ENCODE data around the gene GHR.

Gene GHR

GRCh38 chr5:42599106-42599505 lies 175.9 kb downstream of the GHR start:
- DNase-seq = no peak

DNA sequence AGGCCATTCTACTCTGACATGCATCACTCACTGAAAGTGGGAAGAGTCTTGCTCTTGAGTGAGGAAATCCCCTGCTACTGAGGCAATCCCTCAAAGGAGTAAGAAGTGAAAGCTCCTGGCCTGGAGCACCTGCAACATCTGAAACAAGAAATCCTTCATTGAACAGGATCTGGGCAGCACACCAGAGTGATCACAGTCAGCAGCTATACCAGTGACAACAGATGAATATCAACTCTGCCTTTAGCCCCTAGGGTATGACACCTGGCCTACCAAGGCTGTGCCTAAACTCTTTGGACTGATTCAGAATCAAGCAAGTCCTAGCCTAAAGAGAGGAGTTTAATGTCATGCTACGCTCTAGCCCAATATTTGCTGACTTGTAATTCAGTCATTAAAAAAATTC lies 177.2 kb downstream of the GHR start:
- DNase-seq = no peak

- no peak for DNase-seq
Measured at GRCh38 chr5:42604171-42604711, 181.0 kb downstream of the GHR start.

GRCh38 chr5:42605490-42605889 lies 182.3 kb downstream of the GHR start:
- no peak for DNase-seq

- DNase-seq = no peak
Measured at GRCh38 chr5:42606464-42606869, 183.2 kb downstream of the GHR start.

DNA sequence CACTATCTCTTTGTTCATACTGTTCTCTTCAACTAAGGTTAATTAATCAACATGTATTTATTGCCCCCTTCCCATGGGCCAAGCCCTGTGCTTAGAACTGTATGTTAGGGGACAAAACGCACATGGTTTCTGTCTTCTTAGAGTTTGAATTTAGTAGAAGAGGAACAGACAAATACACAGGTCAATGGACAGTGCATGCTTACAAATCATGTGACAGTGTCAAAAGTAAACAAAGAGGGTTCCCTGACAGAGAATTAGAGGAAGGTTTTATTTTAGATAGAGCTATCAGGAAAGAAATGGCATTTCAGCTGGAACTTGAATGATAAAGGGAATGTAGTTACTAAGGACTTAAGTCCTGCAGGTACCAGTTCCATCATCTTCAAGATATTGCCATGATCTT lies 188.2 kb downstream of the GHR start:
- DNase-seq = no peak

GRCh38 chr5:42612750-42613366 lies 189.6 kb downstream of the GHR start:
- no peak for DNase-seq

- no peak for DNase-seq
Measured at GRCh38 chr5:42614509-42614908, 191.3 kb downstream of the GHR start.

DNA sequence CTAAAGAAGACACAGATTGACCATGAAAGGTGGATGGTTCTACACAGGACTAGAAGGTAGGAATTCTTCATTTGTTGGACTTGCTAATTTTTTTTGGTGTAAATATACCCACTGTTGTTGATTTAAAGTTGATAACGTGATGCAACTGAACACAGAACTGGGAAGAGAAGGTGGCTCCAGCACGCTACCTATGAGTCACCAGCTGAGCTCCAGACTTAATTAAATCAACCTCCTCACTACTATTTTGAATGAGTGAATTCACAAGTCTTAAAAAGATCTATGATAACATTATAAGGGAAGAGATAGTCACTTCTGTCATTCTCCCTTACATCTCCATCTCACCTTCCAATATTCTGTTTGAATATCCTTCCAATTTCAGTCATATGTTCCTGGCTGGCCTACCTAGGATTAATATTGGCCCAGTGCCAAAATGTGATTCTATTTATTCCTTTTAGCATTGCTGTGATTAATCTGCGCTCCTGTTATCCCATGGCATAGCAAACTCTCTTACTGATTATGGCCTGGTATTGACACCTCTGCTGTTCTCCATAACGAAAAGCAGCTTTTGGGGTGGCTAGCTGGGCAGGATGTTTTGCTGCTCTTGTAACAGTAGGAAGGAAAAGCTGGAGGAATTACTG lies 197.5 kb downstream of the GHR start:
- peak in 2 of 51 donors; percentile 0 to 25 for DNase-seq

DNA sequence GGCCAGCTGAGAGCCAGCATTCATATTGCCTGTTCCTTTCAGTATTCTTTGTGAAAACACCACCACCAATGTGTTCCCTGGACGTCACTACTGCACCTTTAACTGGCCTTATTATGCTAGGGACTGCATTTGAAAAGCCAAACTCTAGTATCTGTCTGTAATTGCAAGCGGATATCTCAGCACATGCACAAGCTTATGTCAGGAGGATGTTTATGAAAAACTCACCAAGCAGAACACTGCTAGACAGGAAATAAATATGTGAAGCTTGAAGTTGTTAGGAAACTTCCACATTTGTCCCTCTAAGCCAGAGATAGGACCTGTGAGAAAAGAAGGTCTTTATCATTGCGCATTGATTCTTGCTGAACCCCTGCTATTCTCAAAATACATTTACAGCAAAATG lies 198.0 kb downstream of the GHR start:
- no peak for DNase-seq

- no peak for DNase-seq
Measured at GRCh38 chr5:42621662-42622061, 198.4 kb downstream of the GHR start.

DNA sequence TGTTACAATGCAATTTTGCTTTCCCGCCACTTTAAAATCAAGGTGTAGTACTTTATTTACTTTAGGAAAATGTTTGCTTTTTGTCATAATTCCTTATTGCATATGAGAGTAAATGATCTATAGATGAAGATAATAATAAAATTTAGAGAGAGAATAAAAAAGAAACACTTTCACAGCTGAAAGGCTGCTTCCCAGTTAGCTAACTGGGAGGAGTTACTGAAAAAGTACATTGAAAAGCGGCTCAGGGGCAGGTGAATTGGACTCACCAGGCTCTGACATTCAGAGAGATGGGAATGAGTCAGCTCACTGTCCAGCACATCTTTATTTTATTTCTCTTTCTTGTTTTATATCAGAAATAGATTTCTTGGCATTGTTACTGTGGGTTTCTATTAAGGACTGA lies 201.7 kb downstream of the GHR start:
- no peak for DNase-seq

- no peak for DNase-seq
Measured at GRCh38 chr5:42626462-42626861, 203.2 kb downstream of the GHR start.

- DNase-seq = no peak
Measured at GRCh38 chr5:42628821-42629220, 205.6 kb downstream of the GHR start.

DNA sequence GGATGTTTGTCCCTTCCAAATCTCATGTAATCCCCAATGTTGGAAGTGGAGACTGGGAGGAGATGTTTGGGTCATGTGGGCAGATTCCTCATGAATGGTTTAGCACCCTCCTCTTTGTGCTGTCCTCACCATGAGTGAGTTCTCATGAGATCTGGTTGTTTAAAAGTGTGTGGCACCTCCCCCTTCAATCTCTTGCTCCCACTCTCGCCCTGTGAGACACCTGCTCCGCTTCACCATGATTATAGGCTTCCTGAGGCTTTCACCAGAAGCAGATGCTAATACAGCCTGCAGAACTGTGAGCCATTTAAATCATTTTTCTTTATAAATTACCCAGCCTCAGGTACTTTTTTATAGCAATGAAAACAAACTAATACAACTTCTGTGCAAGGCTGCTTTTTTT lies 206.0 kb downstream of the GHR start:
- no peak for DNase-seq

GRCh38 chr5:42631241-42631640 lies 208.0 kb downstream of the GHR start:
- DNase-seq = no peak

DNA sequence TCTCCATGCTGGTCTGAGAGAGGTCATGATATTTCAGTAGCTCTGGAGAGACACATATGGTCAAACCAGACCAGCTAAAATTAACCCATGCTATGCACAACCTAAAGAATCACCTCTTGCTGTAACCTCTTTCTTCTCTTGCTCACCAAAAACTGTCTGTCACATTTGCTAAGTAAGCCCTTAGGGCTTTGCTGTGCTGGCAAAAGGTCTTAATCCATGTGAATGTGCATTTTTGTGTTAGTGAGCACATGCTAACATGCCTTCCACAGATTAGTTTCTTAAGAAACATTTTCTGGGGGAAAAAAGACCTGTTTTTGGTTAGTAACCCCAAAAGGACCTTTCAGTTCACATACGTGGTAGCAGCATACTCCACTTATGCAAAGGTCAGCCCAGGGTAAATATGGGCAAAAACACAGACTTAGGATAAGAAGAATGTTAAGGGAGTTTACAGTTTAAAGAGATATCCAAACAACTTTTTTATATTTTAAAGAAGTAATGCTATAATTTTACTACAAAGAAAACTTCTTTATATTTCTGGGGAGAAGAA lies 209.2 kb downstream of the GHR start:
- DNase-seq = no peak

DNA sequence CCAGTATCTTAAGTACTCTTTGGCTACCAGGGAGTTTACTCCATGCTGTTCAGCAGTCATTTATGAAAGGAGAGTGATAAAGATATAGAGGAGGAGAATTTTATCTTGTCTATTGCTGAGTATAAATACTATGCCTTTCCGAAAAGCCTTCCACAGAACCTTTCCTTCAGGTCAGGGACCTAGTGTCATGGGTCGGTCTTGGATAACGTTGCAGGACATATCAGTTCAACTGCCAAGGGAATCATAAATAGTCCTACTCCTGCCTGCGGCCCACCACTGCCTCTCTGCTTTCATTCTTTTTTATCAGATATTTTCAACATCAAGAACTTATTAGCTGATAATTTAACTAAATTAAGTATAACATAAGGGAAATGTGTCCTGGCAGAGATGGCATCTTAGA lies 211.3 kb downstream of the GHR start:
- DNase-seq = no peak

- DNase-seq = no peak
Measured at GRCh38 chr5:42636425-42636824, 213.2 kb downstream of the GHR start.

DNA sequence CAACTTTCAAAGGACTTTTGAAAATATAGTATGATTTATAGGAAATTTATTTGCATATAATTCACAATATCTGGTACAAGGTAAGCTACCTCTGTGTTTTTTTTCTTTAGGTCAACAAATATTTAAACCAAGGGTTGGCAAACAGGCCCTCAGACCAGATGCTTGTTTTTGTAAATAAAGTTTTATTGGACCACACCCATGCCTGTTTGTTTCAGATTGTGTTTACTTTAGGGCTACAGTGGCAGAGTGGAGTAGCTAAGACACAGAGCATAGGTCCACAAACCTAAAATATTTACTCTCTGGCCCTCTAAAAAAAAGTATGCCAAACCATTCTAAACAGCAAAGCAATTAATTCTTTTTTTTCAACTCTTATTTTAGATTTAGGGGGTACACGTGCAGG lies 213.7 kb downstream of the GHR start:
- DNase-seq = no peak

- DNase-seq = no peak
Measured at GRCh38 chr5:42638972-42639371, 215.7 kb downstream of the GHR start.

GRCh38 chr5:42640835-42641234 lies 217.6 kb downstream of the GHR start:
- DNase-seq = no peak

DNA sequence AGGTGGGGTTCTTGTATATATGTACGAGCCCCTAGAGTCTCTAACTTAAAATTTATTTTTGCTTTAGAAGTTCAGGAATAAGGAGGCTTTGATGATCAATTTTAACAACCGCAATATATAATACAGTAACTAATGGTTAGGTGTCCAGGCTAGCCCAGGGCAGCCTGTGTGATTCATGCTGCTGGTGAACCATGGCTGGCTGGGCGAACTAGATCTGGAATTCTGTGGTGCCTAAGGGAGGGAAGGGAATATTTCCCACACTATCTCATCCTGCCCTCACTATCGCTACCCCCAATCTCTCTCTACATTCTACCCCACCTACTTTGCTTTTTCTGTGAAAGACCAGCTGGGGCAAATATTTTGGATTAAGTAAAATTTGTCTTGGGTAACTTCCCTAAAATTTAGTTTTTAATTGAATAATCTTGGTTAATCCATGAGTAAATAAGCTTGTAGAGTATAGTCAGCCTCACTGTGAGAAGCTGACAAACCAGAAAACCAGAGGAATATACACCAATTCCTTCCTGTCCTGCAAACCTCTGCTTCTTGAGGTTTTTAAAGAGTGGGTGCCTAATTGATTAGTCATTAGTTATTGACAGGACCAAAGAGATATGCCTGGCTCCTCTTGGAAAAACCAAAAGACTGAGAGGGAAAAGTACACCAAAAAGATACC lies 218.2 kb downstream of the GHR start:
- no peak for DNase-seq

Data from hypothalamus (tissue), 51 donors.